ENCODE data around the gene PLCB2.

The PLCB2 gene

GRCh38 chr15:40305281-40305680 is 2.5 kb downstream of the PLCB2 start:
- peak overlapping the region; percentile 97 for H3K4me2 ChIP-seq (ENCODE audit: low read depth, low read length, poor library complexity, severe bottlenecking)
- no peak overlapping the region for H2AFZ ChIP-seq (ENCODE audit: low read length)
- H4K20me1 ChIP-seq (ENCODE audit: insufficient read depth, low read length, poor library complexity, severe bottlenecking): peaks cover 11% of the 10 kb centered on the region
- H3K4me1 ChIP-seq (ENCODE audit: insufficient read depth, low read length, poor library complexity, severe bottlenecking): peaks cover 57% of the 10 kb centered on the region
- peak overlapping the region; percentile 98 for H3K9ac ChIP-seq (ENCODE audit: low read depth, low read length, poor library complexity, severe bottlenecking)
- TF ChIP-seq CTCF (conservative IDR thresholded peaks at IDR 0.05; ENCODE audit: low read length) (no peak), EZH2phosphoT487 (IDR thresholded peaks at IDR 0.05; ENCODE audit: borderline replicate concordance) (no peak)
- peak overlapping the region; percentile 96 for H3K4me3 ChIP-seq (ENCODE audit: low read length, poor library complexity, severe bottlenecking)
- no peaks in the 10 kb centered on the region for H3K27me3 ChIP-seq (ENCODE audit: insufficient read depth, low read length, poor library complexity, severe bottlenecking)
- H3K9me2 ChIP-seq (replicated peaks; ENCODE audit: low read depth, low read length): no peaks in the 10 kb centered on the region
- no peaks in the 10 kb centered on the region for H3F3A ChIP-seq (ENCODE audit: low read depth)
- H3K36me3 ChIP-seq (ENCODE audit: insufficient read depth, low read length): peaks cover 23% of the 10 kb centered on the region; the same call in 1 of the 2 replicates
- peaks cover 57% of the 10 kb centered on the region for H3K79me2 ChIP-seq (ENCODE audit: insufficient read depth, low read length)
- H3K9me3 ChIP-seq (ENCODE audit: insufficient read depth, low read depth, low read length): peaks cover 4% of the 10 kb centered on the region; the same call in 1 of the 2 replicates

- H3F3A ChIP-seq (ENCODE audit: low read depth): no peaks in the 10 kb centered on the region
- peaks cover 11% of the 10 kb centered on the region for H4K20me1 ChIP-seq (ENCODE audit: insufficient read depth, low read length, poor library complexity, severe bottlenecking)
- H3K9me3 ChIP-seq (ENCODE audit: insufficient read depth, low read depth, low read length): peaks cover 5% of the 10 kb centered on the region; the same call in 1 of the 2 replicates
- H3K4me1 ChIP-seq (ENCODE audit: insufficient read depth, low read length, poor library complexity, severe bottlenecking): peaks cover 41% of the 10 kb centered on the region
- H3K4me2 ChIP-seq (ENCODE audit: low read depth, low read length, poor library complexity, severe bottlenecking): peak overlapping the region; percentile 97
- TF ChIP-seq EZH2phosphoT487 (IDR thresholded peaks at IDR 0.05; ENCODE audit: borderline replicate concordance) (no peak), CTCF (conservative IDR thresholded peaks at IDR 0.05; ENCODE audit: low read length) (no peak)
- H3K4me3 ChIP-seq (ENCODE audit: low read length, poor library complexity, severe bottlenecking): peak overlapping the region; percentile 6
- H3K9me2 ChIP-seq (replicated peaks; ENCODE audit: low read depth, low read length): no peaks in the 10 kb centered on the region
- peaks cover 57% of the 10 kb centered on the region for H3K79me2 ChIP-seq (ENCODE audit: insufficient read depth, low read length)
- no peaks in the 10 kb centered on the region for H3K27me3 ChIP-seq (ENCODE audit: insufficient read depth, low read length, poor library complexity, severe bottlenecking)
- peaks cover 30% of the 10 kb centered on the region; the same call in 1 of the 2 replicates for H3K36me3 ChIP-seq (ENCODE audit: insufficient read depth, low read length)
- peak overlapping the region; percentile 98 for H3K9ac ChIP-seq (ENCODE audit: low read depth, low read length, poor library complexity, severe bottlenecking)
- H2AFZ ChIP-seq (ENCODE audit: low read length): no peak overlapping the region
These were observed 4.2 kb downstream of the PLCB2 start for GRCh38 chr15:40303576-40303975.

- TF ChIP-seq EZH2phosphoT487 (IDR thresholded peaks at IDR 0.05; ENCODE audit: borderline replicate concordance) (no peak), CTCF (conservative IDR thresholded peaks at IDR 0.05; ENCODE audit: low read length) (no peak)
- no peak overlapping the region for H2AFZ ChIP-seq (ENCODE audit: low read length)
- H3K9me3 ChIP-seq (ENCODE audit: insufficient read depth, low read depth, low read length): peaks cover 5% of the 10 kb centered on the region; the same call in 1 of the 2 replicates
- no peak overlapping the region for H3K9ac ChIP-seq (ENCODE audit: low read depth, low read length, poor library complexity, severe bottlenecking)
- H3K4me2 ChIP-seq (ENCODE audit: low read depth, low read length, poor library complexity, severe bottlenecking): peak overlapping the region; percentile 97
- H3K27me3 ChIP-seq (ENCODE audit: insufficient read depth, low read length, poor library complexity, severe bottlenecking): no peaks in the 10 kb centered on the region
- peaks cover 30% of the 10 kb centered on the region; the same call in 1 of the 2 replicates for H3K36me3 ChIP-seq (ENCODE audit: insufficient read depth, low read length)
- no peaks in the 10 kb centered on the region for H3F3A ChIP-seq (ENCODE audit: low read depth)
- peaks cover 54% of the 10 kb centered on the region for H3K79me2 ChIP-seq (ENCODE audit: insufficient read depth, low read length)
- H3K9me2 ChIP-seq (replicated peaks; ENCODE audit: low read depth, low read length): no peaks in the 10 kb centered on the region
- H3K4me1 ChIP-seq (ENCODE audit: insufficient read depth, low read length, poor library complexity, severe bottlenecking): peaks cover 40% of the 10 kb centered on the region
- H4K20me1 ChIP-seq (ENCODE audit: insufficient read depth, low read length, poor library complexity, severe bottlenecking): peaks cover 11% of the 10 kb centered on the region
- H3K4me3 ChIP-seq (ENCODE audit: low read length, poor library complexity, severe bottlenecking): no peak overlapping the region
These were observed 4.8 kb downstream of the PLCB2 start for GRCh38 chr15:40302981-40303380.

Data from Loucy (cell line).